Activated T-helper 2 cell treated with anti-CD3 and anti-CD28 coated beads, Interferon-gamma antibody, Interleukin-2, Interleukin-4, amounts not matched to agents 10 μg/mL and 5 μg/mL and 100 μg/mL, durations not matched to agents 14 hours and 24 hours and 36 hours (primary cell): ENCODE measurements around the gene LRRC56. TPM values are rescaled to one million over a fixed set of nuclear protein-coding genes. Genes with fewer than 3 reads are reported as not detected.
"Not testable (repeated sequence)": the region's sequence is repeated elsewhere in the genome, so short reads cannot be mapped to it uniquely, and the experiment has no call there.

Experiments used
- DNase-seq: peaks from one replicate; pipeline ENCODE4 v3.0.0; 2021; ENCODE audit warnings: low spot score
- H3K27ac Mint-ChIP-seq: one replicate; pipeline ENCODE4 v1.8.0; 2021; ENCODE audit warnings: mixed read lengths
- H3K27me3 Mint-ChIP-seq: one replicate; pipeline ENCODE4 v1.8.0; 2021; ENCODE audit warnings: low read depth, mixed read lengths
- H3K36me3 Mint-ChIP-seq: one replicate; pipeline ENCODE4 v1.8.0; 2021; ENCODE audit warnings: low read depth, mixed read lengths
- H3K4me1 Mint-ChIP-seq: one replicate; pipeline ENCODE4 v1.8.0; 2021; ENCODE audit warnings: low read depth, mixed read lengths
- H3K4me3 Mint-ChIP-seq: one replicate; pipeline ENCODE4 v1.8.0; 2021; ENCODE audit warnings: low read depth, mild to moderate bottlenecking, moderate library complexity, mixed read lengths
- H3K9me3 Mint-ChIP-seq: one replicate; pipeline ENCODE4 v1.8.0; 2021; ENCODE audit warnings: mixed read lengths
- intact Hi-C: fragments of 100-400 bp; cut with micrococcal nuclease; formaldehyde crosslinking; loops from one replicate; pipeline ENCODE4 v1.15.1; 2023
- total RNA-seq: library from RNA; stranded (reverse); gene quantifications from 2 replicates; pipeline ENCODE4 v1.2.3, GENCODE V29; 2022

LRRC56 gene
- total RNA-seq, 1 donor from 2014 or later = 1.3 TPM

- intact Hi-C loops = no loop called here
- peaks cover 27% of the 10 kb centered on the region for H3K36me3 Mint-ChIP-seq
Measured at GRCh38 chr11:565921-566509, 28.7 kb downstream of the LRRC56 start.

GRCh38 chr11:567011-567628 is 29.8 kb downstream of the LRRC56 start:
- Mint-ChIP-seq H3K4me3 (peak overlapping the region; percentile 85), H3K36me3 (peaks cover 27% of the 10 kb centered on the region), H3K4me1 (peaks cover 2% of the 10 kb centered on the region), H3K27ac (no peak overlapping the region), H3K9me3 (no peaks in the 10 kb centered on the region), H3K27me3 (no peaks in the 10 kb centered on the region)
- no peak for DNase-seq
- intact Hi-C loops = no loop called here

More at GRCh38 chr11:565921-566509, 28.7 kb downstream of the LRRC56 start:
- H3K9me3 Mint-ChIP-seq = no peaks in the 10 kb centered on the region
- H3K4me1 Mint-ChIP-seq = peaks cover 2% of the 10 kb centered on the region
- no peaks in the 10 kb centered on the region for H3K27me3 Mint-ChIP-seq
- H3K27ac Mint-ChIP-seq = no peak overlapping the region
- no peak for DNase-seq
- H3K4me3 Mint-ChIP-seq = no peak overlapping the region

GRCh38 chr11:567629-568292 is 30.4 kb downstream of the LRRC56 start:
- Mint-ChIP-seq H3K4me1 (peaks cover 2% of the 10 kb centered on the region), H3K4me3 (peak overlapping the region; percentile 85), H3K9me3 (no peaks in the 10 kb centered on the region), H3K36me3 (peaks cover 27% of the 10 kb centered on the region), H3K27me3 (no peaks in the 10 kb centered on the region), H3K27ac (peak overlapping the region; percentile 46)
- intact Hi-C loops = loop anchor here (1.0 to 2.0 kb wide), 2 partner anchors 9 to 61 kb away; partner anchors contain the start of genes PHRF1 and RNH1
- no peak for DNase-seq

GRCh38 chr11:568306-569157 is 31.2 kb downstream of the LRRC56 start:
- Mint-ChIP-seq H3K27ac (peak overlapping the region; percentile 33), H3K4me1 (peaks cover 4% of the 10 kb centered on the region), H3K36me3 (peaks cover 26% of the 10 kb centered on the region), H3K9me3 (no peaks in the 10 kb centered on the region), H3K27me3 (no peaks in the 10 kb centered on the region), H3K4me3 (peak overlapping the region; percentile 75)
- intact Hi-C loops = loop anchor here (1.0 to 2.0 kb wide), 2 partner anchors 8 to 62 kb away; partner anchors contain the start of genes PHRF1 and RNH1
- peak; percentile 95 for DNase-seq

- peak overlapping the region; percentile 33 for H3K27ac Mint-ChIP-seq
- H3K4me1 Mint-ChIP-seq = peaks cover 8% of the 10 kb centered on the region
- no peak for DNase-seq
- no peaks in the 10 kb centered on the region for H3K9me3 Mint-ChIP-seq
- H3K4me3 Mint-ChIP-seq = peak overlapping the region; percentile 75
- no peaks in the 10 kb centered on the region for H3K27me3 Mint-ChIP-seq
- intact Hi-C loops = loop anchor here (2.0 kb wide), 1 partner anchor 63 kb away; the partner anchor contains the start of gene RNH1
- H3K36me3 Mint-ChIP-seq = peaks cover 21% of the 10 kb centered on the region
Measured at GRCh38 chr11:569158-569885, 32.0 kb downstream of the LRRC56 start.

- no peak for DNase-seq
- peaks cover 5% of the 10 kb centered on the region for H3K27me3 Mint-ChIP-seq
Measured at GRCh38 chr11:571802-572185, 34.5 kb downstream of the LRRC56 start.

GRCh38 chr11:573146-573759 is 35.9 kb downstream of the LRRC56 start:
- no peaks in the 10 kb centered on the region for H3K9me3 Mint-ChIP-seq
- intact Hi-C loops = no loop called here
- H3K36me3 Mint-ChIP-seq = peaks cover 6% of the 10 kb centered on the region
- H3K4me3 Mint-ChIP-seq = no peak overlapping the region
- H3K4me1 Mint-ChIP-seq = peaks cover 22% of the 10 kb centered on the region
- no peak overlapping the region for H3K27ac Mint-ChIP-seq
- DNase-seq = no peak
- H3K27me3 Mint-ChIP-seq = peaks cover 5% of the 10 kb centered on the region

More at GRCh38 chr11:571802-572185, 34.5 kb downstream of the LRRC56 start:
- no peaks in the 10 kb centered on the region for H3K9me3 Mint-ChIP-seq
- H3K4me1 Mint-ChIP-seq = peaks cover 14% of the 10 kb centered on the region
- intact Hi-C loops = no loop called here
- no peak overlapping the region for H3K27ac Mint-ChIP-seq
- peaks cover 10% of the 10 kb centered on the region for H3K36me3 Mint-ChIP-seq
- H3K4me3 Mint-ChIP-seq = no peak overlapping the region

GRCh38 chr11:574031-574570 is 36.8 kb downstream of the LRRC56 start:
- H3K9me3 Mint-ChIP-seq, H3K27ac Mint-ChIP-seq, H3K36me3 Mint-ChIP-seq, DNase-seq, H3K27me3 Mint-ChIP-seq, intact Hi-C loops: not testable (repeated sequence)
- Mint-ChIP-seq H3K4me3 (peak overlapping the region; percentile 86), H3K4me1 (peaks cover 22% of the 10 kb centered on the region)

GRCh38 chr11:574632-575312 is 37.4 kb downstream of the LRRC56 start:
- intact Hi-C loops = loop anchor here (5.0 kb wide), 1 partner anchor 38 kb away; no protein-coding TSS in a partner anchor
- Mint-ChIP-seq H3K27me3 (peaks cover 5% of the 10 kb centered on the region), H3K27ac (no peak overlapping the region), H3K4me3 (peak overlapping the region; percentile 86), H3K4me1 (peaks cover 26% of the 10 kb centered on the region), H3K36me3 (peaks cover 6% of the 10 kb centered on the region), H3K9me3 (no peaks in the 10 kb centered on the region)
- no peak for DNase-seq

- Mint-ChIP-seq H3K27ac (no peak overlapping the region), H3K27me3 (peaks cover 5% of the 10 kb centered on the region), H3K4me3 (peak overlapping the region; percentile 86), H3K9me3 (no peaks in the 10 kb centered on the region), H3K4me1 (peaks cover 29% of the 10 kb centered on the region), H3K36me3 (peaks cover 6% of the 10 kb centered on the region)
- intact Hi-C loops = loop anchor here (5.0 kb wide), 1 partner anchor 37 kb away; no protein-coding TSS in a partner anchor
- DNase-seq = no peak
Measured at GRCh38 chr11:575313-575995, 38.1 kb downstream of the LRRC56 start.
